HCT116 (cell line): ENCODE measurements around the gene ALDH6A1.

Source experiments
- POLR2AphosphoS5 ChIP-seq: IDR thresholded peaks from 2 replicates; pipeline ENCODE4 v1.6.1; 2011; ENCODE audit warnings: mild to moderate bottlenecking, low read depth, low read length, moderate library complexity
- YY1 ChIP-seq: IDR thresholded peaks from 2 replicates; pipeline ENCODE4 v1.6.1; 2011; ENCODE audit warnings: low read length, low read depth, moderate library complexity, mild to moderate bottlenecking; ENCODE audit not compliant: insufficient replicate concordance; ENCODE audit errors: extremely low read depth

DNA sequence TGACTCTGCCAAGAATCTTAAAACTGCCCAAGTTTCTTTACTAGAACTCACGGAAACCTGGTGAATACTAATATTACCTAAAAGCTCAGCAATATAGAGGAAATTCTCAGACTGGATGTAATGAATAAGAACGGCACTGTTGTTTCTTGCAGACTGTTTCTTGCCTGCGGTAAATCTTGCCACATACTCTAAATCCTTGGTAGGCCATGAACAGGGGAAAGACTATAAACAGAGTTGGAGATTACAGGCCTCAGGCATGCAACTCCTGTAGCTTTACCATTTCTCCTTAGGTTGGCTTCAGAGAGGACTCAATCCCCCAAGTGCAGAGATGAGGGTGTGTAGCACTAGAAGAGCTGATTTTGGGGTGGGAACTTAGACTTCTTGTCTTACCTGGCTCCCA lies 1.1 kb downstream of the ALDH6A1 start:
- TF ChIP-seq YY1 (no peak), POLR2AphosphoS5 (no peak)
